Adrenal gland (tissue), 12 donors: ENCODE data around the gene SLC39A5. TPM values are rescaled to one million over a fixed set of nuclear protein-coding genes. Genes with fewer than 3 reads are reported as not detected.

Experiments used
- DNase-seq, 7 donors: peaks; one replicate each; pipeline ENCODE4 v3.0.0-alpha.2; 2019 to 2020
- H3K27ac ChIP-seq, 5 donors: fragments of 200-600 bp; sonication (generic) in 4 of 5; 1 replicate in 3 of 5; 2 replicates in 2 of 5; pipeline versions ENCODE4 v1.5.1 to v1.8.0; 2016 to 2020; ENCODE audit warnings: mild to moderate bottlenecking in 1 of 5
- H3K27me3 ChIP-seq: fragments of 200-600 bp; 2 replicates; pipeline ENCODE4 v1.8.0; 2021
- H3K36me3 ChIP-seq, 2 donors: fragments of 200-600 bp; replicated peaks in 1 of 2; 1 replicate in 1 of 2; 2 replicates in 1 of 2; pipeline versions ENCODE4 v1.5.1 to v1.8.0; 2018 to 2022
- H3K4me1 ChIP-seq, 2 donors: fragments of 200-600 bp; replicated peaks in 1 of 2; 1 replicate in 1 of 2; 2 replicates in 1 of 2; pipeline versions ENCODE4 v1.5.1 to v1.8.0; 2018 to 2021
- H3K4me3 ChIP-seq, 4 donors: fragments of 200-600 bp; sonication (generic) in 3 of 4; one replicate each; pipeline ENCODE4 v1.5.1; 2016 to 2018
- H3K9me3 ChIP-seq, 3 donors: fragments of 200-600 bp; sonication (generic) in 1 of 3; replicated peaks in 1 of 3; 1 replicate in 2 of 3; 2 replicates in 1 of 3; pipeline versions ENCODE4 v1.5.1 to v1.8.0; 2016 to 2021
- CTCF ChIP-seq, 6 experiments: fragments of 450-650 bp in 4 of 6; fragments of 200-600 bp in 2 of 6; sonication (generic) in 1 of 6; IDR thresholded peaks; 1 replicate in 5 of 6; 2 replicates in 1 of 6; pipeline versions ENCODE4 v1.5.1 to v1.8.0; 2016 to 2021; ENCODE audit warnings: antibody characterized with exemption in 6 of 6, mild to moderate bottlenecking in 2 of 6, moderate library complexity in 1 of 6
- POLR2A ChIP-seq, 2 donors: fragments of 450-650 bp; IDR thresholded peaks; one replicate each; pipeline ENCODE4 v1.6.1; 2017; ENCODE audit warnings: antibody characterized with exemption in 2 of 2, mild to moderate bottlenecking in 2 of 2, moderate library complexity in 1 of 2
- WGBS, 4 donors: extraction: QIAGEN DNeasy Blood & Tissue Kit in 2 of 4; methylation state at CpG; one replicate each; pipeline versions ENCODE4 v1.1.5 to v1.1.7; 2013 to 2017; 5-methylcytosine and 5-hydroxymethylcytosine counted together
- intact Hi-C, 2 donors: fragments of 100-400 bp; cut with DNase I; formaldehyde crosslinking; loops; one replicate each; pipeline versions ENCODE4 v1.14.1 to v1.15.0; 2022 to 2023
- polyA plus RNA-seq, 3 donors: library from polyadenylated mRNA; stranded (reverse); fragments of 200-250 nt in 2 of 3; fragments of 350-450 nt in 1 of 3; fragmentation: Illumina TruSeq in 1 of 3; extraction: RNeasy Lipid Tissue Mini Kit (QIAGEN cat#74804) in 1 of 3; gene quantifications; one replicate each; pipeline ENCODE4 v1.2.3, GENCODE V29; 2013 to 2014
- total RNA-seq, 9 donors: library from RNA; depleted of rRNA in 4 of 9; stranded (reverse); fragments of >200 nt in 4 of 9; fragments of 120-200 nt in 1 of 9; fragmentation: NEBNext Ultra II Directional in 1 of 9; extraction: Animal tissue kit (Norgen Biotek cat#: 25700) in 1 of 9; gene quantifications; one replicate each; pipeline versions ENCODE4 v1.1.0 to v1.2.4, GENCODE V29; 2013 to 2023
- donor health status: healthy with polysubstance abuse.
- donor health status: Bipolar disorder and iron deficiency.
- donor health status: DM: yes; HTN: yes; CAD: no.
- donor health status: DM: no; HTN: no; CAD: no.
- donor health status: DM: no; HTN: no; CAD: no.
- donor health status: DM: yes; HTN: yes; CAD: no.

The SLC39A5 gene
- total and polyA plus RNA-seq, 12 donors = 0.50 to 2.0 (median 0.65) TPM; not detected in 7

GRCh38 chr12:56224954-56225353 lies 4.9 kb upstream of the SLC39A5 start:
- H3K9me3 ChIP-seq = no peaks in the 10 kb centered on the region
- no peak for TF ChIP-seq POLR2A (IDR thresholded peaks at IDR 0.05)
- no peak for TF ChIP-seq CTCF (IDR thresholded peaks at IDR 0.05)
- H3K36me3 ChIP-seq = no peaks in the 10 kb centered on the region
- no peak for DNase-seq
- peaks cover 13 to 38% of the 10 kb centered on the region in 2 donors for H3K4me1 ChIP-seq
- H3K4me3 ChIP-seq = peak overlapping the region in 2 of 4 donors; percentile 32 to 69
- WGBS, 4 donors = 78 to 86% (median 80%) methylated on average over 10 to 11 of the region's 11 CpGs
- no peaks in the 10 kb centered on the region for H3K27me3 ChIP-seq
- peak overlapping the region in 3 of 5 donors; percentile 62 to 78 (median 66) for H3K27ac ChIP-seq
- intact Hi-C loops = loop anchor here in 1 of 2 donors (5.0 kb wide), 2 partner anchors 32 to 33 kb away; partner anchors contain the start of gene ANKRD52

- TF ChIP-seq CTCF (IDR thresholded peaks at IDR 0.05) (no peak), POLR2A (IDR thresholded peaks at IDR 0.05) (no peak)
- intact Hi-C loops = loop anchor here in 1 of 2 donors (5.0 kb wide), 1 partner anchor 37 kb away; no protein-coding TSS in a partner anchor
- WGBS, 4 donors = 86 to 91% (median 89%) methylated on average over 6 to 7 of the region's 7 CpGs
Measured at GRCh38 chr12:56229082-56229481, 769 bp upstream of the SLC39A5 start.

GRCh38 chr12:56230432-56231183 lies 757 bp downstream of the SLC39A5 start:
- DNase-seq = no peak
- intact Hi-C loops = no loop called here
- H3K4me1 ChIP-seq = no peaks in the 10 kb centered on the region
- H3K27me3 ChIP-seq = no peaks in the 10 kb centered on the region
- no peak overlapping the region for H3K27ac ChIP-seq
- no peak overlapping the region for H3K4me3 ChIP-seq
- H3K9me3 ChIP-seq = no peaks in the 10 kb centered on the region
- 69 to 79% (median 77%) methylated on average over 8 of the region's 8 CpGs for WGBS, 4 donors
- TF ChIP-seq POLR2A (IDR thresholded peaks at IDR 0.05) (no peak), CTCF (IDR thresholded peaks at IDR 0.05) (no peak)
- no peaks in the 10 kb centered on the region for H3K36me3 ChIP-seq

More at GRCh38 chr12:56229082-56229481, 769 bp upstream of the SLC39A5 start:
- no peak for DNase-seq
- Histone ChIP-seq H3K27ac (no peak overlapping the region), H3K27me3 (no peaks in the 10 kb centered on the region), H3K4me1 (peaks cover 8 to 11% of the 10 kb centered on the region in 2 donors), H3K4me3 (no peak overlapping the region), H3K36me3 (no peaks in the 10 kb centered on the region), H3K9me3 (no peaks in the 10 kb centered on the region)

GRCh38 chr12:56231184-56231582 lies 1.3 kb downstream of the SLC39A5 start:
- H3K9me3 ChIP-seq = no peaks in the 10 kb centered on the region
- TF ChIP-seq CTCF (IDR thresholded peaks at IDR 0.05) = no peak
- no peak for TF ChIP-seq POLR2A (IDR thresholded peaks at IDR 0.05)
- H3K36me3 ChIP-seq = no peaks in the 10 kb centered on the region
- no peak for DNase-seq
- no peaks in the 10 kb centered on the region for H3K27me3 ChIP-seq
- 84 to 98% (median 90%) methylated on average over 7 to 11 of the region's 11 CpGs for WGBS, 4 donors
- no peak overlapping the region for H3K27ac ChIP-seq
- no peaks in the 10 kb centered on the region for H3K4me1 ChIP-seq
- H3K4me3 ChIP-seq = no peak overlapping the region
- intact Hi-C loops = no loop called here
